HUES6 (cell line): ENCODE data around the gene CCNY.

Experiments
- H3K27ac ChIP-seq: 2 replicates; pipeline ENCODE4 v1.7.0; 2013; ENCODE audit warnings: low read depth, mild to moderate bottlenecking, low read length, inconsistent platforms
- H3K27me3 ChIP-seq: 2 replicates; pipeline ENCODE4 v1.6.1; 2013; ENCODE audit warnings: low read length; ENCODE audit not compliant: control insufficient read depth, insufficient read depth
- H3K36me3 ChIP-seq: 2 replicates; pipeline ENCODE4 v1.6.1; 2013; ENCODE audit warnings: low read length; ENCODE audit not compliant: control insufficient read depth, insufficient read depth
- H3K4me1 ChIP-seq: 2 replicates; pipeline ENCODE4 v1.6.1; 2013; ENCODE audit warnings: low read length; ENCODE audit not compliant: control insufficient read depth, insufficient read depth
- H3K4me3 ChIP-seq: 2 replicates; pipeline ENCODE4 v1.5.1; 2013; ENCODE audit warnings: low read depth, low read length
- H3K9ac ChIP-seq: one replicate; pipeline ENCODE4 v1.6.1; 2013; ENCODE audit warnings: mild to moderate bottlenecking, low read length
- H3K9me3 ChIP-seq: 2 replicates; pipeline ENCODE4 v1.6.1; 2013; ENCODE audit warnings: low read depth, low read length; ENCODE audit not compliant: control insufficient read depth, insufficient read depth

The CCNY gene

DNA sequence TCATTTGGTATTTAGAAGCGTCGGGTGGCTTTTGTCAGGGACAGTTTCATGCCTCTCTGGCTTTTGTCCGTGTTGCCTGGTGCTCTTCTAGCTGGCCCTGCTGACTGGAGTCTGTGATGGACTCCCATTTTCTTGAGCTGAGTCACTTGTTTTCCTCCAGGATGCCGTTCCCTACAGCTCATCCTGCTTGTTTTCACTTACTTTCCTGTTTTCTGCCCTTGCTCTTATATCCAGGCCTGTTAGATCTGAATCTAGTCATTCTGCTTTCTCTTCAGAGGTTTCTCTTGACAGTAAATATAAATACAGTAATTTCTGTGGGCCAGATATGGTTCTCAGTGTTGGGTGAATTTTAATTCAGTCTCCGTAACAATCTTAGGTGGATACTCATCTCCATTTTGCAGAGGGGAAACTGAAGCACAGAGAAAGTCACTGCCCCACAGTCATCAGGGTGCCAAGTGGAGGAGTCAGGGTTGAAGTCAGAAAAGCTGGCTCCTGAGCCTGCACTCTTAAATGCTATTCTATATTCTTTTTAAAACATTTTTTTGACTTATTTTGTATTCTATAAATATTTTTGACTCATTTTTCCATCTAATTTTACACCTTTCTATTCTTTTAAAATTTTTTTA lies 85.4 kb downstream of the CCNY start:
- H3K27me3 ChIP-seq, result no peaks in the 10 kb centered on the region
- H3K36me3 ChIP-seq, result no peaks in the 10 kb centered on the region
- H3K27ac ChIP-seq, result peak overlapping the region; percentile 73
- peak overlapping the region; percentile 42 for H3K9ac ChIP-seq
- H3K9me3 ChIP-seq, result no peaks in the 10 kb centered on the region
- peaks cover 54% of the 10 kb centered on the region for H3K4me1 ChIP-seq
- no peak overlapping the region for H3K4me3 ChIP-seq

DNA sequence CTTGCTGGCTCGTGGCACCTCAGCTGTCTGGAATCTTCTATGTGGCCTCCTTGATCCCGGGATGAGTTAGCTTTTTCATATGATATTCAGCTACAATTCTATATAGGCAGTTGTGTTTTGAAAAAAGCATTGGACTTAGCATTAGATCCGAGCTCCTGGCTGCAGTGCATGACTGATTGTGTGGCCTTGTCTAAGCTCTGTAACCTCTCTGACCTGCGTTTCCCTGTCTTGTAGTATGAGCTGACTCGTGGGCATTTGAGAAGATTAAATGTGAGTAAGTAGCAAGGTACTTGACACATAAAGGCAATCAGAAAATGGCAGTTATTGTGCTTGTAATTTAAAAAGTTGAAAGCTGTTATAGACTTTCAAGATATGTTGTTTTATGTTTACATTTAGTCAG lies 85.9 kb downstream of the CCNY start:
- Histone ChIP-seq H3K4me3 (no peak overlapping the region), H3K27ac (no peak overlapping the region), H3K4me1 (peaks cover 50% of the 10 kb centered on the region), H3K27me3 (no peaks in the 10 kb centered on the region), H3K36me3 (no peaks in the 10 kb centered on the region), H3K9ac (no peak overlapping the region), H3K9me3 (no peaks in the 10 kb centered on the region)

DNA sequence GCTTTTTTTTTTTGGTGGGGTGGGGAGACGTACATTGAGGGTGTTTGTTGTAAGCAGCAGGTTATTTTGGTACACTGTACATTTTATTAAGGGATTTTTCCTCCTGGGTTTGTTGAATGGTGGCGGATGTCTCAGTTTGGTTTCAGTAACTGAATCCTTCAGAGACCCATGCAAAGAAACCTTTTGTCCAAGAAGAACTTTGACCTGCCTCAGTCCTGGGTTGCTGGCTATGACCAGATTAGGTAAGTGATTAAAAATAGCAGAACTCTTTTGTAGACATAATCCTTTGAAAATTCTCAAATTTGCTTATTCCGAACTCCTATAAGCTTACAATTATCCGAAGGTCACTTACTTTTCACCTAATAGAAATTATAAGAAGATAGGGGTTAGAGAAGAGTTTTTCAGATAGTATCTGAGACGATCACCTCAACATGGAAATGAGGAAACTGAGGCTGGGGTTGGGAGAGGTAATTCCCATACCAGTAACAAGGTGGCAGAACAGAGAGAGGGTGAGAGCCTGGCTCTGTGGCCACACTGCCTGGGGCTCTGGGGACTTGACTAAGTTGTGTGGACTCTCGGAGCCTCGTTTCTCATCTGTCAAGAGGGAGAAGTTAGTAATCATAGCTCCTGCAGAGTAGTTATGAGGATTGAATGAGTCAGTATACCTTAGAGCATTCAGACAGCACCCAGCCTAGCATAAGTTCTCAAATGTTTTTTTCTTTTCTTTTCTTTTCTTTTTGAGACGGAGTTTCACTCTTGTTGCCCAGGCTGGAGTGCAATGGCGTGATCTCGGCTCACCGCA lies 87.4 kb downstream of the CCNY start:
- H3K27ac ChIP-seq, result no peak overlapping the region
- no peaks in the 10 kb centered on the region for H3K36me3 ChIP-seq
- H3K27me3 ChIP-seq, result no peaks in the 10 kb centered on the region
- H3K4me3 ChIP-seq, result no peak overlapping the region
- peaks cover 38% of the 10 kb centered on the region for H3K4me1 ChIP-seq
- H3K9ac ChIP-seq, result no peak overlapping the region
- no peaks in the 10 kb centered on the region for H3K9me3 ChIP-seq

DNA sequence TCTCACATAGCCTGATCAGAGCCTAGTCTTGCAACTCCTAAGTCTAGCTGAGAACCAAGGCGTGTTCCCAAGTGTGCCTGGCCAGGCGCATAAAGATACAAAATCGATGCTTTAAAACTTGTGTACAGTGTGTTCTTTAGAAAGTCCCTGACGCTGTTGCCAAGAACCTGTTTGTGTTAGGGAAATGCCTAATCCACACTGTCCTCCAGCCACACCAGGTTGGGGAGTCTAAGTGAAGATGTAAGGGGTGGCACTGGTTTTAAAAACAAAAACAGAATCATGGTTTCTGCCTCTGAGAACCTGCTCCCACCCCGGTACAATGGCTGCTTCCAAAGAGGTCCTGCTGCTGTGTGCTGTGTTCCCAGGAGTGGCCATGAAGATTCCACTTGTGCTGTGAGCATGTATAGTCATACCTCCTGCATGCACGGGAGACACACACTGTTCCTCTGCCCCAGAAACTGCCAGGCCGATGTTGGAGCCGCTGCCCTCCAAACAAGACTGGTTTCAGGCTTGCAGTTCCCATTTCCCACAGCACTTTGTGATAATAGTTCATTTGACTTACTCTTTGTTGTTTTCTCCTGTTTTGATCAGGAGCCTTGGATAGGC lies 88.5 kb downstream of the CCNY start:
- Histone ChIP-seq H3K36me3 (no peaks in the 10 kb centered on the region), H3K9me3 (no peaks in the 10 kb centered on the region), H3K9ac (no peak overlapping the region), H3K27me3 (no peaks in the 10 kb centered on the region), H3K27ac (no peak overlapping the region), H3K4me1 (peaks cover 38% of the 10 kb centered on the region), H3K4me3 (no peak overlapping the region)

DNA sequence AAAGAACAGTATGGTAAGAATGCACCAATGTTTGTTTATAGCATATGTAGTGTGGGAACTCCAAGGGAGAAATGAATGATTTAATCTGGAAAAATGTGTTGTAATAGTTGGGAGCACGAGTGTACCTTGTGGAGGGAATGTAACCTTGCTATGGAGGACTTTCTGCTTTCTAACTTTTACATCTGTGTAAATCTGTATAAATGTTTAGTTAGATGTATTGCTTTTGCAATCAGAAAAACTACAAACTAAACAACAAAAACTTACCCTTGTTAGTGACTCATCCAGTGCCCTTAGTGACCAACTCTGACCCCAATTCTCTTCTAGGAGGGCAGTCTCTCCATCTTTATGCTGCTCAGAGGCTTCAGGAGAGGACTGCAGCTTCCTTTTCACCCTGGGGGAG lies 89.3 kb downstream of the CCNY start:
- Histone ChIP-seq H3K4me1 (peaks cover 31% of the 10 kb centered on the region), H3K36me3 (no peaks in the 10 kb centered on the region), H3K27me3 (no peaks in the 10 kb centered on the region), H3K9ac (no peak overlapping the region), H3K27ac (no peak overlapping the region), H3K9me3 (no peaks in the 10 kb centered on the region), H3K4me3 (no peak overlapping the region)

DNA sequence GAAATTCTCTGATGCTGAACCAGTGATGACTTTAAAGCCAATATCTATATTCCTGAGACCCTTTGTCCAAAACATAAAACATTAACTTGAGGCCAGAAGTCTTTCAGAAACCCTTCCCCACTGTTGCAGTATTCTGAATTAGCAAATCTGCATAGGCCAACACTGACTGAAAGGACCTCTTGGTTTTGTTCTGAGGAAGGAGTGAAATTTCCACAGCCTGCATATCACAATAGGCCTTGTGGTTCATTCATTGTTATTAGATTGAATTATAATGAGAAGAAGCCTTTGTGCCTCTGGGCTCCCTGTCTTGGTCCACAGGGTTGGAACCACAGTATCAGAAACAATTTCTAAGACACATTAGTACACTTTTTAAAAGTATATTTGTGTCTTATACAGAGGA lies 90.3 kb downstream of the CCNY start:
- no peaks in the 10 kb centered on the region for H3K36me3 ChIP-seq
- no peak overlapping the region for H3K4me3 ChIP-seq
- no peaks in the 10 kb centered on the region for H3K27me3 ChIP-seq
- H3K4me1 ChIP-seq, result peaks cover 21% of the 10 kb centered on the region
- no peak overlapping the region for H3K27ac ChIP-seq
- H3K9ac ChIP-seq, result no peak overlapping the region
- H3K9me3 ChIP-seq, result no peaks in the 10 kb centered on the region

DNA sequence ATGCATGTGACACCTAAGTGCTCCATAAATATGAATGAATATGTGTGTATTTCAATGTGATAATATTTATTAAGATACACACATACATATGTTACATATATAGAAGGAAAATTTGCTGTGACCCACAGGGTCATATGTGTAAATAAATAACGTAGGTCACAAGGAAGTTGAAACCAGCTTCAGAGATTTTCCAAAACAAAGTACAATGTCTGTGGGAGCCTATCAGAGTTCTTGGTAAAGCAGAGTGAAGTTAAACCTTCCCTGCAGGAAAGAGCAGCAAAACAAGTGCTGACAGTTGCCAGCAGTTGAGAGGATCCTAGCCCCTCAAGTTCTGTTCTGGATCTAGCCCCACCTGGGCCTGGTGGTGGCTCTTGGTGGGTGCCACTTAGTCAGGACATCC lies 91.2 kb downstream of the CCNY start:
- no peaks in the 10 kb centered on the region for H3K36me3 ChIP-seq
- no peaks in the 10 kb centered on the region for H3K27me3 ChIP-seq
- no peaks in the 10 kb centered on the region for H3K9me3 ChIP-seq
- no peak overlapping the region for H3K4me3 ChIP-seq
- peaks cover 15% of the 10 kb centered on the region for H3K4me1 ChIP-seq
- H3K9ac ChIP-seq, result no peak overlapping the region
- no peak overlapping the region for H3K27ac ChIP-seq

DNA sequence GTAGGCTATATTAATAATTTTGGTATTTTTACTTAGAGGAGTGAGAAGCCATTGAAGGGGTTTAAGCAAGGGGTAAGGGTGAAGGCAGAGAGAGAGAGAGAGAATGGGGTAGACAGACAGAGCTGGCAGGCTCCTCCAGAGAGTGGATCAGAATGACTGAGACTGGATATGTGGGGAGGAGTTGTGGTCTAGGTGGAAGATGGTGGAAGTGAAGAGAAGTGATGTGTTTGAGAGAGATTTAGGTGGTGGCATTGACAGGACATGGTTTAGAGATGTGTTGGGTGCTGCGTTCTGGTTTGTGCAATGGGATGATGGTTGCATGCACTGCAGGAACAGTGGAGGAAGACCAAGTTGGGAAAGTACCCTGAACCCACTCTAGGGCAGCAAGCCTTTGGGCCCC lies 92.2 kb downstream of the CCNY start:
- Histone ChIP-seq H3K27me3 (no peaks in the 10 kb centered on the region), H3K9me3 (no peaks in the 10 kb centered on the region), H3K4me1 (peaks cover 15% of the 10 kb centered on the region), H3K27ac (no peak overlapping the region), H3K36me3 (no peaks in the 10 kb centered on the region), H3K4me3 (no peak overlapping the region), H3K9ac (no peak overlapping the region)

DNA sequence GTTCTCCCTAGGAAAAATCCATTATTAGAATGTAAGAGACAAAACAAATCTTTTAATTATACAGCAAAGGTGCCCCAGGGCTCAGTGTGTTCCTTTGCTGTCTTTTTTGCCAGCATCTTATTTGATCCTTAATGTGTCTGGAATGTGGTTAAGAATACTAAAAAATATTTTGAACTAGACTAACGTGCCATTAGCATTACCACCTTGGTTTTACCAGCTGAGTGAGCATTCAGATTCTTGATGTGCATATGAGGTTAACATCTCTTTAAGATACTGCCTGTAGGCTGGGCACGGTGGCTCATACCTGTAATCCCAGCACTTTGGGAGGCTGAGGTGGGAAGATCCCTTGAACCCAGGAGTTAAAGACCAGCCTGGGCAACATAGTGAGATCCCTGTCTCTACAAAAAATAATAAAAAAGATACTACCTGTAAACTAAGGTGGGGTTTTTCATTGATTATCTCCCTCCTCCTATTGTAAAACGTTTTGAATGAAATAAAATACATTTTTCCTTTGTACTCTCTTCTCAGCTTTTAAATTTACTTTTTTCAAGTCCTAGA lies 96.6 kb downstream of the CCNY start:
- H3K27ac ChIP-seq, result no peak overlapping the region
- H3K9me3 ChIP-seq, result no peaks in the 10 kb centered on the region

DNA sequence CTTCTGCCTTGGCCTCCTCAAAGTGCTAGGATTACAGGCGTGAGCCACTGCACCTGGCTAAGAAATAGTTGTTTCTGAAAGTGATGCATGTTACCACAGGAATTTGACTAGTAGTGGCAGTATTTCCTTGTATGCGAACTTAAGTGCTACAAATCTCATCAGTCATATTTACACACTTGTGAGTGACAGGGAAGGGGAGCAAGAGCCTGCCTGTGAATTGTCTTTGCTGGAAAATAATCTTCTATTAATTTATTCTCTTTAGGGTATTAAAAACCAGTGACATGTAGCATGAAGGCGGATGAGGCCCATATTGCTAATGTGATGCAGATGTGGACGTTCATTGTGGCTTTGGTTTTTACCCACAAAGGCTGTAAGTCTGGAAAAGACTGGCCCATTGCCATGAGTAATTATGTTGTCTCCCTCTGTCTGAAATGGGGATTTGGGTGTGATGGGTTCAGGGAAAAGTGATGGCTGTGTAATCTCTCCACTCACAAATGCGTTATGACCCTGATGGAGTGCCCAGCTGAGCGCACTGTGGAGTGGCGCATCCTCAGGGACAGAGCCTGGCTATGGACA lies 97.6 kb downstream of the CCNY start:
- H3K4me1 ChIP-seq, result no peaks in the 10 kb centered on the region
- no peaks in the 10 kb centered on the region for H3K9me3 ChIP-seq
- no peak overlapping the region for H3K9ac ChIP-seq
- no peaks in the 10 kb centered on the region for H3K36me3 ChIP-seq
- H3K27ac ChIP-seq, result no peak overlapping the region
- no peaks in the 10 kb centered on the region for H3K27me3 ChIP-seq
- H3K4me3 ChIP-seq, result no peak overlapping the region

More for the DNA sequence above, 96.6 kb downstream of the CCNY start:
- Histone ChIP-seq H3K9ac (no peak overlapping the region), H3K36me3 (no peaks in the 10 kb centered on the region), H3K4me1 (no peaks in the 10 kb centered on the region), H3K27me3 (no peaks in the 10 kb centered on the region), H3K4me3 (no peak overlapping the region)

DNA sequence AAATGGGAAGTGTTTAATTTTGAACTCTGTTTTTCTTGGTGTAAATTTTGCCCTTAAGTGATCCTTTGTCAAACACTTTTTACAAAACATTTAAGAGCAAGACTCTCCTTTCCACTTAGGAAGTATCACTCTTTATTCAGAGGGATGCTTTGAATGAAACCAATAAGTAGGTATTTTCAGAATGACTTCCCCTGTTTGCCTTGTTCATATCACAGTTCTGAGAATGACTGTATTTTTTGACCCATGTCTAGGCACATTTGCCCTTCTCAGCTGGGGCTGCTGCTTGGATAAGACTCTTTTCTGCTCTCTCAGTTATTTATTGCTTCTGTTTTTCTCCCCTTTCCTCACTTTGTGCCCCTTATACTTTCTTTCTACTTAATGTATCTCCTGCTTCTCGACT lies 98.2 kb downstream of the CCNY start:
- Histone ChIP-seq H3K27me3 (no peaks in the 10 kb centered on the region), H3K9ac (no peak overlapping the region), H3K4me3 (no peak overlapping the region), H3K27ac (no peak overlapping the region), H3K4me1 (no peaks in the 10 kb centered on the region), H3K9me3 (no peaks in the 10 kb centered on the region), H3K36me3 (no peaks in the 10 kb centered on the region)
